ENCODE measurements around the gene NIBAN1.

- no peak for TF ChIP-seq CTCF (IDR thresholded peaks at IDR 0.05; ENCODE audit: low read depth, low read length, poor library complexity, severe bottlenecking)
- TF ChIP-seq EZH2phosphoT487 (IDR thresholded peaks at IDR 0.05; ENCODE audit: borderline replicate concordance, low read length), result no peak
These were observed 7.3 kb downstream of the NIBAN1 start for GRCh38 chr1:184966989-184967388.

Data from DOHH2 (cell line).